Spleen (tissue), 11 donors: ENCODE measurements around the gene SERPINA3. TPM values are rescaled to one million over a fixed set of nuclear protein-coding genes. Genes with fewer than 3 reads are reported as not detected.
A peak's percentile ranks its signal among the peaks of the same experiment; 100 is the strongest.

Source experiments
- DNase-seq: peaks from one replicate; pipeline ENCODE4 v3.0.0-alpha.2; 2020
- H3K27ac ChIP-seq, 8 donors: fragments of 200-600 bp; sonication (generic) in 7 of 8; 1 replicate in 4 of 8; 2 replicates in 4 of 8; pipeline versions ENCODE4 v1.5.0 to v1.8.0; 2016 to 2021; ENCODE audit warnings: inconsistent platforms in 4 of 8, mild to moderate bottlenecking in 4 of 8, moderate library complexity in 1 of 8
- H3K27me3 ChIP-seq, 7 donors: fragments of 200-600 bp; sonication (generic) in 6 of 7; replicated peaks in 1 of 7; 1 replicate in 4 of 7; 2 replicates in 3 of 7; pipeline versions ENCODE4 v1.5.0 to v1.8.0; 2016 to 2021; ENCODE audit warnings: inconsistent platforms in 3 of 7, mild to moderate bottlenecking in 1 of 7
- H3K36me3 ChIP-seq, 6 donors: fragments of 200-600 bp; sonication (generic) in 5 of 6; 1 replicate in 4 of 6; 2 replicates in 2 of 6; pipeline versions ENCODE4 v1.5.0 to v1.8.0; 2016 to 2021; ENCODE audit warnings: inconsistent platforms in 2 of 6
- H3K4me1 ChIP-seq, 6 donors: fragments of 200-600 bp; sonication (generic) in 5 of 6; 1 replicate in 3 of 6; 2 replicates in 3 of 6; pipeline versions ENCODE4 v1.5.0 to v1.8.0; 2016 to 2021; ENCODE audit warnings: inconsistent platforms in 3 of 6
- H3K4me3 ChIP-seq, 8 donors: fragments of 200-600 bp; sonication (generic) in 7 of 8; 1 replicate in 4 of 8; 2 replicates in 4 of 8; pipeline versions ENCODE4 v1.5.0 to v1.8.0; 2016 to 2021; ENCODE audit warnings: inconsistent platforms in 4 of 8, mild to moderate bottlenecking in 4 of 8, moderate library complexity in 2 of 8
- H3K9me3 ChIP-seq, 8 donors: fragments of 200-600 bp; sonication (generic) in 7 of 8; 1 replicate in 4 of 8; 2 replicates in 4 of 8; pipeline versions ENCODE4 v1.5.0 to v1.8.0; 2016 to 2021; ENCODE audit warnings: inconsistent platforms in 4 of 8
- POLR2A ChIP-seq, 3 donors: fragments of 450-650 bp; IDR thresholded peaks; one replicate each; pipeline ENCODE4 v1.5.1; 2017; ENCODE audit warnings: antibody characterized with exemption in 3 of 3, mild to moderate bottlenecking in 1 of 3
- POLR2AphosphoS5 ChIP-seq, 3 donors: sonication (generic); formaldehyde crosslinking; IDR thresholded peaks; one replicate each; pipeline ENCODE4 v1.5.1; 2017; ENCODE audit warnings: antibody characterized with exemption in 3 of 3
- WGBS, 5 donors: extraction: QIAGEN DNeasy Blood & Tissue Kit in 3 of 5; methylation state at CpG; one replicate each; pipeline versions ENCODE4 v1.1.5 to v1.1.7; 2013 to 2018; 5-methylcytosine and 5-hydroxymethylcytosine counted together
- intact Hi-C: fragments of 100-400 bp; cut with DNase I; formaldehyde crosslinking; loops from one replicate; pipeline ENCODE4 v1.15.0; 2023; ENCODE audit warnings: low total_unique reads
- polyA plus RNA-seq, 3 donors: library from polyadenylated mRNA; stranded (reverse); fragments of 200-250 nt; gene quantifications; one replicate each; pipeline ENCODE4 v1.2.1, GENCODE V29; 2013
- total RNA-seq, 7 donors: library from RNA; depleted of rRNA in 3 of 7; stranded (reverse); fragments of >200 nt in 3 of 7; fragmentation: NEBNext Ultra II Directional in 4 of 7; extraction: Animal tissue kit (Norgen Biotek cat#: 25700) in 4 of 7; gene quantifications; one replicate each; pipeline versions ENCODE4 v1.1.0 to v1.2.1, GENCODE V29; 2016 to 2021
- TF ChIP-seq, protein P1 (sequence below), 11 experiments: fragments of 200-600 bp in 7 of 11; fragments of 450-650 bp in 4 of 11; sonication (generic) in 4 of 11; IDR thresholded peaks in 8 of 11; conservative IDR thresholded peaks in 3 of 11; 1 replicate in 7 of 11; 2 replicates in 4 of 11; pipeline versions ENCODE4 v1.4.0 to v1.8.0; 2016 to 2021; ENCODE audit warnings: antibody characterized with exemption in 11 of 11, inconsistent platforms in 4 of 11, mild to moderate bottlenecking in 1 of 11
- donor health status: healthy with polysubstance abuse.
- donor health status: DM: no; HTN: no; CAD: no; lungs with moderate emphysema.
- donor health status: DM: no; HTN: no; CAD: no.
- donor health status: Bipolar disorder and iron deficiency.
- donor health status: healthy.
- donor health status: DM: no; HTN: no; CAD: no.
- donor health status: DM: yes; HTN: yes; CAD: no.

The SERPINA3 gene
- total and polyA plus RNA-seq, 10 donors: 3.4 to 88.3 (median 10.2) TPM

DNA sequence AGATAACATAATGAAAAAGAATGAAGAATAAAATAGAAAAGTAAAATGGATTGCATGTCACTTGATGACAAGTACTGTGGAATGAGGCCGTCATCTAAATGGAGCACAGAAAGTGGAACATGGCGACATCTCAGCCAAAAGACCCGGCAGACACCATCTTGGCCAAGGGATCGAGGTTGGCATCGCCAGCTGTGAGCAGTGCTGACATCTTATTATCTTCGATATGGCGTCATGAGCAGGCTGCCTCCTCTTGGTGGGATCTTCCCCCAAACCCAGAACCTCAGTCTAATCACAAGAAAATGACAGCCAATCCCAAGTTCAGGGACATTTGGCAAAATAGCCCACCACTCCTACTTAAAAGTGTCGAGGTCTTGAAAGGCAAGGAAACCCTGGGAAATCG lies 15.8 kb upstream of the SERPINA3 start:
- Histone ChIP-seq H3K36me3 (peaks cover 0 to 10% (median 0%) of the 10 kb centered on the region in 6 donors), H3K27me3 (peaks cover 0 to 12% (median 0%) of the 10 kb centered on the region in 7 donors), H3K27ac (no peak overlapping the region), H3K4me3 (no peak overlapping the region), H3K4me1 (peaks cover 0 to 22% (median 9%) of the 10 kb centered on the region in 6 donors), H3K9me3 (no peaks in the 10 kb centered on the region)
- intact Hi-C loops: no loop called here
- DNase-seq: no peak
- whole genome bisulfite sequencing, 5 donors: 84 to 90% (median 87%) methylated on average over 9 of the region's 9 CpGs
- TF ChIP-seq POLR2AphosphoS5 (IDR thresholded peaks at IDR 0.05): no peak
- TF ChIP-seq, protein P1, sequence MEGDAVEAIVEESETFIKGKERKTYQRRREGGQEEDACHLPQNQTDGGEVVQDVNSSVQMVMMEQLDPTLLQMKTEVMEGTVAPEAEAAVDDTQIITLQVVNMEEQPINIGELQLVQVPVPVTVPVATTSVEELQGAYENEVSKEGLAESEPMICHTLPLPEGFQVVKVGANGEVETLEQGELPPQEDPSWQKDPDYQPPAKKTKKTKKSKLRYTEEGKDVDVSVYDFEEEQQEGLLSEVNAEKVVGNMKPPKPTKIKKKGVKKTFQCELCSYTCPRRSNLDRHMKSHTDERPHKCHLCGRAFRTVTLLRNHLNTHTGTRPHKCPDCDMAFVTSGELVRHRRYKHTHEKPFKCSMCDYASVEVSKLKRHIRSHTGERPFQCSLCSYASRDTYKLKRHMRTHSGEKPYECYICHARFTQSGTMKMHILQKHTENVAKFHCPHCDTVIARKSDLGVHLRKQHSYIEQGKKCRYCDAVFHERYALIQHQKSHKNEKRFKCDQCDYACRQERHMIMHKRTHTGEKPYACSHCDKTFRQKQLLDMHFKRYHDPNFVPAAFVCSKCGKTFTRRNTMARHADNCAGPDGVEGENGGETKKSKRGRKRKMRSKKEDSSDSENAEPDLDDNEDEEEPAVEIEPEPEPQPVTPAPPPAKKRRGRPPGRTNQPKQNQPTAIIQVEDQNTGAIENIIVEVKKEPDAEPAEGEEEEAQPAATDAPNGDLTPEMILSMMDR (IDR thresholded peaks at IDR 0.05 in 8 of 11, conservative IDR thresholded peaks at IDR 0.05 in 3 of 11): no peak

DNA sequence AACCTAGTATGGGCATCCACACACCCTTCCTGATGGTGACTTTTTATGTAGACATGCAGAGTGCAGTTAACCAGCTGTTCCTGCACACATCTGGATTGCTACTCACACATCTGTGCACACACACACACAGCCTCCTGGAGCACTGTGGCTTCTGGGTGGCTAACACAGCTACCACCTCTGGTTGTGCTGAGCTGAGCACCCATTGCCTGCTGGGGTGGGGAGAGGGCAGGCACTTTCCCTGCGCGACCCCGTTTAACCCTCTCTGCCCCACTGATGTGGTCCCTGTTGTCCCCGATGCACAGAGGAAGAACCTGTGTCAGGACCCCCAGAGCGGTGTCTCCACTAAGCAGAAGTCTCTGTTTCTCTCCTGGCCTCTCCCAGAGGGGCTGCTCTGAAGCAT lies 14.4 kb upstream of the SERPINA3 start:
- Histone ChIP-seq H3K27me3 (peaks cover 0 to 12% (median 0%) of the 10 kb centered on the region in 7 donors), H3K4me3 (no peak overlapping the region), H3K36me3 (no peaks in the 10 kb centered on the region), H3K4me1 (peaks cover 0 to 28% (median 9%) of the 10 kb centered on the region in 6 donors), H3K27ac (peak overlapping the region in 3 of 8 donors; percentile 69 to 80 (median 72)), H3K9me3 (no peaks in the 10 kb centered on the region)
- intact Hi-C loops: no loop called here
- TF ChIP-seq POLR2AphosphoS5 (IDR thresholded peaks at IDR 0.05): no peak
- no peak for TF ChIP-seq POLR2A (IDR thresholded peaks at IDR 0.05)
- TF ChIP-seq, protein P1 (IDR thresholded peaks at IDR 0.05 in 8 of 11, conservative IDR thresholded peaks at IDR 0.05 in 3 of 11): no peak
- DNase-seq: no peak
- 69 to 93% (median 89%) methylated on average over 5 of the region's 5 CpGs for WGBS, 5 donors

- no peak overlapping the region for H3K4me3 ChIP-seq
- H3K9me3 ChIP-seq: no peaks in the 10 kb centered on the region
- TF ChIP-seq POLR2AphosphoS5 (IDR thresholded peaks at IDR 0.05) (no peak), POLR2A (IDR thresholded peaks at IDR 0.05) (no peak)
- TF ChIP-seq, protein P1 (IDR thresholded peaks at IDR 0.05 in 8 of 11, conservative IDR thresholded peaks at IDR 0.05 in 3 of 11): no peak
- peaks cover 0 to 28% (median 9%) of the 10 kb centered on the region in 6 donors for H3K4me1 ChIP-seq
- H3K36me3 ChIP-seq: no peaks in the 10 kb centered on the region
- 63 to 87% (median 67%) methylated on average over 7 of the region's 7 CpGs for WGBS, 5 donors
- H3K27me3 ChIP-seq: peaks cover 0 to 12% (median 0%) of the 10 kb centered on the region in 7 donors
- intact Hi-C loops: no loop called here
- H3K27ac ChIP-seq: peak overlapping the region; percentile 10 to 85 (median 60)
- DNase-seq: no peak
Measured at GRCh38 chr14:94598506-94598815, 13.7 kb upstream of the SERPINA3 start.

DNA sequence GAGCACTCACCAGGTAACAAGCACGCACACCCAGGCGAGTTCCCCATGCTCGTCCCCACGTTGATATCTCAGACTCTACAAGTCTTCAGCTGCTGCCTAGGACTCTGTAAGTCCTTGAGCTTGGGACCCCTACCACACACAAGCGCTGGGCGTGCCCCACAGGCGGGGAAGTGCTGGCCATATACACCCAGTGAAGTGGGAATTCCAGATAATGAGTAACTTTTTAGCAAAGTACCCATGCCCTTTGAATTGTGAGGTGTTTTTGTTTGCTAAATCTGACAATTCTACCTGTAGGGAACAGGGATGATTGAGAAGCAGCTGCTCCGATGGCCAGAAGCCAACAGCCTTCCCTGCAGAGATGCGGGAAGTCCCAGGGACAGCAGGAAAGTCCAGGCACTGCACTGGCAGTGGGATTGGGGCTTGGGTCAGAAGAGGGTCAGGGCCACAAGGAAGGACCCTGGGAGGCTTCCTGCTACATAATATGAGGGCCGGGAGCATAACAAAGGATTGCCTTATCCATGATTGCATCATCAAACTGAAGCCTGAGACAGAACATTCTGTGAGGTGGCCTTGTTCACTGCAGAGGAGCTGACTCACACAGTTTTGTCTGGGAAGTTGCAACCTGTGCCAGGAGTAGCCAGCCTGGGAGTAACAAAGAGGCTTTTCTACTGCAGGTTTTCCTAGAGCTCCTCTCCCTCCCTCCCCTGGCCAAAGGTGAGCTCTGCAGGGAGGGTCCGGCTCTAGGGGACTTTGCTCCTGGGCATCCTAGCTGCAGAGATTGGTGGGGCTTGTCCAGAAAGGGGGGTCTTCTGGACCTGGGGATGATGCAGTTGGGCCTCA lies 13.2 kb upstream of the SERPINA3 start:
- Histone ChIP-seq H3K27ac (peak overlapping the region; percentile 29 to 85 (median 74)), H3K27me3 (peaks cover 0 to 12% (median 0%) of the 10 kb centered on the region in 7 donors), H3K4me1 (peaks cover 0 to 28% (median 9%) of the 10 kb centered on the region in 6 donors), H3K9me3 (no peaks in the 10 kb centered on the region), H3K4me3 (no peak overlapping the region), H3K36me3 (no peaks in the 10 kb centered on the region)
- 59 to 72% (median 63%) methylated on average over 9 to 11 of the region's 11 CpGs for WGBS, 5 donors
- TF ChIP-seq POLR2A (IDR thresholded peaks at IDR 0.05) (no peak), POLR2AphosphoS5 (IDR thresholded peaks at IDR 0.05) (peak in 2 of 3 donors; percentile 82)
- intact Hi-C loops: no loop called here
- no peak for DNase-seq
